ENCODE measurements around the gene RFX7.

The RFX7 gene

GRCh38 chr15:56102441-56102840 lies 141.2 kb downstream of the RFX7 start:
- DNase-seq = no peak

GRCh38 chr15:56099311-56099710 lies 144.4 kb downstream of the RFX7 start:
- DNase-seq = no peak

- no peak for DNase-seq
Observed at GRCh38 chr15:56098195-56098863, 145.3 kb downstream of the RFX7 start.

GRCh38 chr15:56095406-56095805 lies 148.3 kb downstream of the RFX7 start:
- no peak for DNase-seq

- DNase-seq = no peak
Observed at GRCh38 chr15:56094171-56094570, 149.5 kb downstream of the RFX7 start.

GRCh38 chr15:56088389-56088788 lies 155.3 kb downstream of the RFX7 start:
- no peak for DNase-seq

- DNase-seq = no peak
Observed at GRCh38 chr15:56086566-56086965, 157.1 kb downstream of the RFX7 start.

- no peak for DNase-seq
Observed at GRCh38 chr15:56082263-56082761, 161.4 kb downstream of the RFX7 start.

- no peak for DNase-seq
Observed at GRCh38 chr15:56077081-56077480, 166.6 kb downstream of the RFX7 start.

- DNase-seq = no peak
Observed at GRCh38 chr15:56076640-56077039, 167.0 kb downstream of the RFX7 start.

GRCh38 chr15:56074481-56075265 lies 169.0 kb downstream of the RFX7 start:
- DNase-seq = no peak

GRCh38 chr15:56064152-56064551 lies 179.5 kb downstream of the RFX7 start:
- DNase-seq = no peak

- DNase-seq = no peak
Observed at GRCh38 chr15:56059716-56060115, 184.0 kb downstream of the RFX7 start.

- no peak for DNase-seq
Observed at GRCh38 chr15:56058986-56059385, 184.7 kb downstream of the RFX7 start.

GRCh38 chr15:56056626-56057025 lies 187.1 kb downstream of the RFX7 start:
- DNase-seq = no peak

- no peak for DNase-seq
Observed at GRCh38 chr15:56053046-56053400, 190.7 kb downstream of the RFX7 start.

GRCh38 chr15:56052395-56053045 lies 191.2 kb downstream of the RFX7 start:
- DNase-seq = no peak

- no peak for DNase-seq
Observed at GRCh38 chr15:56051676-56052075, 192.0 kb downstream of the RFX7 start.

GRCh38 chr15:56049577-56049976 lies 194.1 kb downstream of the RFX7 start:
- DNase-seq = no peak

- no peak for DNase-seq
Observed at GRCh38 chr15:56047354-56047753, 196.3 kb downstream of the RFX7 start.

GRCh38 chr15:56045068-56045748 lies 198.5 kb downstream of the RFX7 start:
- DNase-seq = no peak

GRCh38 chr15:56042982-56043980 lies 200.4 kb downstream of the RFX7 start:
- DNase-seq = no peak
